ENCODE data around the gene TTYH1.
"Not testable (repeated sequence)": the region's sequence is repeated elsewhere in the genome, so short reads cannot be mapped to it uniquely, and the experiment has no call there.

The TTYH1 gene

DNA sequence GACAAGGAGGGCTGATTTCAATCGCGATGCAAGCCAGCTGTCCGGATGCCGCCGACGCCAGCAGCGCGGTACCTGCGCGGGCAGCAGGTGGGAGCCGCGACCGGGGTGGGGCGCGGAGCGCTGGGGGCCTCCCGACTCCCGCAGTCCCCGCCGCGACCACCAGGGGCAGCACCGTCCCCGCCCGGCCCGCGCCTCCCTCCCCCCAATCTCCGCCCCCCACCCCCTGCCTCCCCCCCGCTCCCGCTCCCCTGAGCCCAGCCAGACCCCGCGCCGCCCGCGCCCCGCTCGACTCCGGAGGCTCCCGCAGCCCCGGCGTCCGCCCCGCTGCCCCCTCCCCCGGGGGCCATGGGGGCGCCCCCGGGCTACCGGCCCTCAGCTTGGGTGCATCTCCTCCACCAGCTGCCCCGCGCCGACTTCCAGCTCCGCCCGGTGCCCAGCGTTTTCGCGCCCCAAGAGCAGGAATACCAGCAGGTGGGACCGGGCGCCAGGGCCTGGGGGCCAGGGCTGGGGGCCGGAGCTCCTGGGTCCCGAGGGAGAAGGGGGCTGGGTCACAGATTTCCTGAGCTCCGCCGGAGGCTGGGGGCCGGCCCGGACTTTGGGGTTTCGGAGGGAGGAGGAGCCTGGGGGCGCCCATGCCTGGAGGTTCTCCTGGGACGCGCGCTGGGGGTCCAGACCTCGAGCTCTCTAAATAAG, at the start of gene TTYH1:
Gene TTYH1, plus strand, starts transcription at position 257 of the 693 bp plus-strand sequence. Its CDS starts 89 bp downstream, at position 346.
- DNase-seq = peak; percentile 30 to 51

- not testable (repeated sequence) for DNase-seq
Observed at GRCh38 chr19:54365798-54366197, 49.5 kb upstream of the TTYH1 start.

GRCh38 chr19:54366811-54367210, 48.5 kb upstream of the TTYH1 start:
- no peak for DNase-seq

DNA sequence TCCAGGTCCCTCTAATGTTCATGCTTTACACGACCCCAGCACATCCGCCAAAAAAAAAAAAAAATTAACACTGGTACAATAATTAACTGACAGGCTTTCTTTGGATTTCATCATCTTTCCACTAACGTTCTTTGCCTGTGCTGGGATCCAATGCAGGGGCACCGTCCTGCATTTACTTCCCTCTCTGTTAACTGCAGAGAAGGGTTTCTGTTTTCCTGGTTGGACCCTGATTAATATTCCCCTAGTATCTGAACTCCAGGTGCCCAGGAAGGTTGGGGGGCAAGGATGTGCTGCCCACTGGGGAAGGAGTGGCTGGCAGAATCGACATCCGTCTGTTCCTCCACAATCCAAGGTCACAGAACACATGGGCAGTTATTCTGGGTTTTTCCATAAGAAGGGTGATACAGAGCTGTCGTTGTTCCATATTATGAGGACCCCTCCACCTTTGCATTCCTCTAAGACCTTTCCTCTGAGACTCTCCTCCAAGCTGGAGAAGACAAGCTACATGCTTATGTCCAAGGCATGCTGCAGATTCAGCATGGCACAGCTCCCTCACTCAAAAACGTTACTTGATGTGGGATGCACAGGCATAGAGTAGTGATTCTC, 46.1 kb upstream of the TTYH1 start:
- DNase-seq = no peak

- DNase-seq = not testable (repeated sequence)
Observed at GRCh38 chr19:54369688-54370433, 45.4 kb upstream of the TTYH1 start.

DNA sequence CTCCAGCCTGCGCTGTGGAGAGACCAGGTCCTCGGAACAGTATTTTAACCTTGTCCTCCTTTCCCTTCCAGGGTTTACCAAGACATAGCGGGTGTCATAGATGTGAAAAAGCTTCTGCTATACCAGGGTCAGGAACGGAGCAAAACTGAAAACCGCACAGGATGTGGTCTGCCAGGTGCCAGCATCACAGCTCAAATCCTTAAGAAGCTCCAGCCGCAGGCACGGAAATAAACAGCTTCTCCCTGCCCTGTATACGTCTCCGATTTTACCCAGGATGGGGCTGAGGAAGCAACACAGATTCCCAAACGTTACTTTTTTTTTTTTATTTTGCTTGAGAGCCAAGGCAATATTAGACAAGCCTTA, 44.8 kb upstream of the TTYH1 start:
- not testable (repeated sequence) for DNase-seq

- DNase-seq = not testable (repeated sequence)
Observed at GRCh38 chr19:54371453-54371852, 43.8 kb upstream of the TTYH1 start.

DNA sequence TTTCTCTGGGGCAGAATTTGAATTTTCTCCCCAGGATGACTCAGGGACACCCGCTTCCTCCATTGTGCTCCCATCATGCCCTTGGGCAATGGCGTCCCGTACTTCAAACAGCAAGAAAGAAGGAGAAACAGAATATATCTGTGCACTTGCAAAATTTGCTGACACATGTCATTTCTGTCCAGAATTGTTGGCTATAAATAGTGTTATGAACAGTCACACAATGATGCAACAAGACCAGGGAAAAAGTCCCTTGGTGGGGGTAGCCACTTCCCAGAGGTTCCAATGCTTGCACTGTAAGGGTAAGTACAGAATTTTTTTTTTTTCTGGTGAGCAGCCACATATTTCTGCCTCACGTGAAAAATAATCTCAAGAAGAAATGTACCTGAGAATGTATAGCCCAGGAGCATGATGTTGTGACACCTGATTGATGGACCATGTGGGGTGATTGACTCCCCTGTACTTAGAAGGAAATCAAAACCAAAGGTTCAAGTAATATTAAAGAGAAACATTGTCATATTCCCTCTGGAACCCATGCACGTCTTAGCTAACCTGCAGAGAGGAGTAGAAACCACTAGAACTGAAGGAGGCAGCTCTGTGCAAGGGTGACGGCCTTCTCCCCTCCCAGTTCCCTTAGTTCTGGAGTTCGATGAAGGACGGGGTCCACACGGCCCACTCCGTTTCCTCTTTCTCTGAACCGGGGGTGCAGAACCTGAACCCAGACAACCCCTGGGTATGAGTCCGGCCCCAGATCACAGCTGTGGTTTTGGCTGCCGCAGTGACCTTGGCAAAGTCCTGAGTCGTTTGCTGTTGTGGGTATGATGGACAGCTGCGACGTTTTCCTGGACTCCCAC, 41.3 kb upstream of the TTYH1 start:
- DNase-seq = no peak

DNA sequence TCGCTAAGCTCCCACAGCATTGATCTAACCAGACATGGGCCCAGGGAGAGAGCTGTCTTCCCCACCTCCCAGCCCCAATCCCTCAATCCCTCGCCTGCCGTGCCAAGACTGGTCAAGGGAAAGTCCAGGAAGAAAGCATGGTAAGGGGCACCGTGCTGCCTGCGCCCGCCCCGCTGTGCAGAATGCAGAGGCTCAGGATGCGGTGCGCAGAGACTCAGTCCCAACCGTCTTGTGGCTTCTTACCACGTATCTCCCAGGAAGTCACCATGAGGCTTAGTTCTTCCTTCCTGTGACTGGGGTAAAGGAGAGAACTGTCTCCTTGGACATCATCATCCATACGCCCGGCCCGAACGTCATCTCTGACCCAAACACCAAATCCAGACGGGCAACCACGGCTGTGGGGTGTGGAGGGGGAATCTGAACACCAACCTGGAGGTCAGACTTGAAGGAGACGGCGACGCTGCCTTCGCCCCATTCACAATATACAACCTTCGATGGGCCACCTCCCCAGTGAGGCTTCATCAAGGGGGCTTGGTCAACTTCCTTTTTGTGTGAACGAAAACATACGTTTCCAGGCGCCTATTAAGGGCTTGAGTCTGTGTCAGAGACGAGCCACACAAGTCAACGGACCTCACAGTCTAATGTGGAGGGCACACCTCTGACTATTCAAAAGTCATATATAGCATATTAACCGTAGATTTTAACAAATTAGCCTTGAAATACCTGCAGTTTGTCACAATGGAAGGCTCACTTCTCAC, 39.9 kb upstream of the TTYH1 start:
- DNase-seq = not testable (repeated sequence)

GRCh38 chr19:54376610-54377285, 38.5 kb upstream of the TTYH1 start:
- no peak for DNase-seq

DNA sequence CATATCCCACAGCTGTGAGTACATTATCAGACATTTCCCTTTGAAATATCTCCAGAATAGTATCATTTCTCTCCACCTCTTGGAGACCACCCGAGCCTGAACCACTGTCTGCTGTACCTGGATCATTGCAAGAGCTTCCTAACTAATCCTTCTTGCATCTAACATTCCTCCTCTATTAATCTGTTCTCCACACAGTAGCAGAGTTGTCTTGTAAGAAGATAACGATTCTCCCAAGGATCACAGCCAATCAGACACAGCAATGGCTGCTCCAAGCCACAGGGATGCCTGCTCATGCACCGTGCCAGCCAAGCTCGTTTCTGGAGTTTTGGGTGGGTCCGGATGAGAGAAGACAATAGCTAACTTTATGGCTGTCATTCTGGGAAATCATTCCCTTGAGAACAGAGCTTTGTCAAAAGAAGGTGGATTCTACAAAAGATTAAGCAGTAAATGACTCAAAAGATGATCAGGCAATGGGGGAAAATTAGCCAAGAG, 36.0 kb upstream of the TTYH1 start:
- no peak for DNase-seq

DNA sequence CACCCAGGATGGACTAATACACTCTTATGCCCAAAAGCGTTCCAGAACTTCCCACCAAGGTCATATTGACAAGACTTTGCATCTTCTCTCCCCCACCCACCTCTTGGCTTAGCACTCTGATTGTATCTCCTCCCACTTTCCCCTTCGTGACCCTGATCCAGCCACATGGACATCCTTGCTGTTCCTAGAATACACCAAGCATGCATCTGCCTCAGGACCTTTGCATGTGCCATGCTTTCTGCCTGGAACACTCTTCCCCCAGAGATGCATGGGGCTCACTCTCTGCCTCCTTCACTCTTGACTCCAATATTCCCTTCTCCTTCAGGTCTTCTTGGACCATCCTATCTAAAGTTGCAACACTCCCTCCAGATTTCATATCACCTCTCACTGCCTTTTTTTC, 34.4 kb upstream of the TTYH1 start:
- DNase-seq = no peak

- not testable (repeated sequence) for DNase-seq
Observed at GRCh38 chr19:54382041-54382440, 33.2 kb upstream of the TTYH1 start.

GRCh38 chr19:54383330-54383729, 31.9 kb upstream of the TTYH1 start:
- DNase-seq = no peak

DNA sequence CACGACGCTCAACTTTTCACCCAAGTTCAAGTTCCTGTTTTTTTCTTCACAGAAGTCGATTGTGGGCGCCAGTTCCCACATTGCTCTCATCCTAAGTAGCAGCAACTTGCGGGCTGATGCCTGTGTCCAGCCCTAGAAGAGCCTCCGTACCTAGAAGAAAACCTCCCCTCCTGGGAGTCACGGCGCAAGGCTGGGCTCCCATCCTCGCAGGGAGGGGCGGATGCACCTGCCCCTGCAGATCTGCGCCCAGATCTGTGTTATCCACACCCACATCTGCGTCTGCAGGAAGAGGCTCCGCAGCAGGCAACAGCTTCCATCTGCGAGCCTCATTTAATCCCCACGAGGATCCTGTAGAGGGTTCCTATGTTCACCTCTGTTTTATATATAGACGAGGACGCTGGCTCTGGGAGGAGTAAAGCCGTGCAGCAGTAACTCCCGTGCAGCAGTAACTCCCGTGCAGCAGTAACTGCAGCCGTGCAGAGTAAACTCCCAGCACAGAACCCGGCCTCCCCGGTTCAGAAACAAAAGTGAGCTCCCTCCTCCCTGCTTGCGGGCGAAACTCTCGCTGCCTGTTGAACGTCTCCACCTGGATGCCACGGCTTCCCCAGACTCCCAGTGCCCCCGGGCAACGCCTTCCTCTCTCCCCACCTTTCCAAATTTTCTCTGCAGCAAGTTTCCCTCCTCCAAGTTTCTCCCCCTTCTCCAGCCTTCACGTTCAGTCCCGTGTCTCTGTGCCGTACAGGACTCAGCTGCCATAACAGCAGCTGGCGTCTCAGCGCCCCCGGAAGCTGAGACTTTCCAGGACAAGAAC, 27.1 kb upstream of the TTYH1 start:
- no peak for DNase-seq

GRCh38 chr19:54388802-54389139, 26.5 kb upstream of the TTYH1 start:
- DNase-seq = no peak

GRCh38 chr19:54389553-54389952, 25.7 kb upstream of the TTYH1 start:
- no peak for DNase-seq

DNA sequence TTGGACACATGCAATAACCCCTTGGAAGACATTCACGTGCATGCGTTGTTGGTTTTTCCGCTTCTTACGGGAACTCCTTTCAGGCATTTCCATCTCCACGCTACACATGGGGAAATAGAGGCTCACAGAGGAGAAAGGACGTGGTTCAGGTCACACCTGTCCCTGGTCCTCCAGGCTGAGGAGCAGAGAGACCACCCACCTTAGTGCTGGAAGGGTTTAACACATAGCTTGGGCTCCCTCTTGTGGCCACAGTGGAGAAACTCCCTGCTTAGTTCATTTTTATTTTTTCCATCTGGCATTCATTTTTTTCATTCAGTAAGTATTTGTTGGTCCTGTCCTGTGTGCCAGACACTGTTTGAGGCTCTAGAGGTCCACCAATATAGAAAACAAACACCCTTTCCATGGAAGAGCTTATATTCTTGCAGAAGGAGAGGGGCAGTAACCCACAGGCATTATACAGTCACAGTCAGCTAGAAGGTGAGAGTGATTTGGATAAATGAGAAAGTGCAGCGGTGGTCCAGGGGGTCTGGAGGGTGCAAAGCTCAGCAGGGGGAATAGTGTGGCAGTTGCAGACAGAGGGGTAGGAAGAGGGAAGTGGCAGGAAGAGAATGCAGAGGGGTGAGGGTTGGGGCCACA, 24.2 kb upstream of the TTYH1 start:
- DNase-seq = peak; percentile 64 to 65

- DNase-seq = no peak
Observed at GRCh38 chr19:54391589-54392061, 23.6 kb upstream of the TTYH1 start.

DNA sequence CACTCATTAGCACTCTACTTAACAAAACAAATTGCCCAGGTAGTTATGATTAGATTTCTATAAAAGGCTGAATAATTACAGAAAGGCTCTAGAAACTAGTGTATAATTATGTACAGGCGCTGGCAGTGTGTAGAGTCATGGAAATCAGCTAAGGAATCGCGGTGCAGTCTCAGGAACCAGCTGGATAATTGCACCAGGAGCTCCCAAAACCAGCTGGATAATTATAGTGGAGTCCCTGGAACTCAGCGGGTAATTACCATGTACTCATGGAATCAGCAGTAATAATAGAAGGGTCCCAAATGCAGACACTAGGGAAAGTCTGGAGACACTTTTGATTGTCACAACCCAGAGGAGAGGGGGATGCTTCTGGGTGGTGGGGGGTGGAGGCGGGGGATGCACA, 23.2 kb upstream of the TTYH1 start:
- DNase-seq = no peak
